ENCODE data around the gene CCNJL.
"Not testable (repeated sequence)": the region's sequence is repeated elsewhere in the genome, so short reads cannot be mapped to it uniquely, and the experiment has no call there.

The CCNJL gene

DNA sequence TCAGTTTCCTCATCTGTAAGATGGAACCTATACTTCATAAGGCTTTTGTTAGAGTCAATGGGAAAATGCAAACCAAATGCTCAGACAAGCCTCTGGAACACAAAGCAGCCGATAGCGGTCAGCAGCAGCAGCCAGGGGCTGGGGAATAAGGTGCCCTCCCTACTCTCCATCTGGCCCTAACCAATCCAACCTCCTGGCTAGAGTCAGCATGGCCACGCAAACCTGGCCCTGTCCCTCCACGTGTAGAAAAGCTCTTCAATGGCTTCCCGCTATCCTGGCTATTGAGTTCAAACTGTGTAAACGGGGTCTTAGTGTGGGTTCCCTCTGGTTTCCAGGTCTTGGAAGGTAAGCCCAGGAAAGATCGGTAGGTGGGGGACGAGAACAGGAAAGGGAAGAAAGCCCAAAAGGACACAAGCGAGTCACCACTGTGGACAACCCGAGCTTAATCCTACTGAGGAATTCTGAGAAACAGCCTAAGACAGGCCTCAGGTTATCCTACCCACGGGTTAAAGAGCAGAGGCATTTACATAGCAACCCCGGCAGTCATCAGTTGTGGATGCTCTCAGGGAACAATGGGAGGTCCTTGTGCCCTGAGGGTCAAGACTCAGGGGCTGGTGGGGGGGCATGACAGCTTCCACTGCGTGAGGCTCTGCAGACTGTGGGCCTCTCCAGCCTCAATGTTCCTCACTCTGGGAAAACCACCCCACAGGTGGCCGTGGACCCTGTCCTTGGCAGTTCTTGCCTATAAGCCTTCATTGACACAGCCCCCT is 52.2 kb downstream of the CCNJL start:
- DNase-seq, result no peak

GRCh38 chr5:160259341-160259740 is 53.0 kb downstream of the CCNJL start:
- DNase-seq, result no peak

- DNase-seq, result no peak
Measured at GRCh38 chr5:160254706-160255105, 57.7 kb downstream of the CCNJL start.

DNA sequence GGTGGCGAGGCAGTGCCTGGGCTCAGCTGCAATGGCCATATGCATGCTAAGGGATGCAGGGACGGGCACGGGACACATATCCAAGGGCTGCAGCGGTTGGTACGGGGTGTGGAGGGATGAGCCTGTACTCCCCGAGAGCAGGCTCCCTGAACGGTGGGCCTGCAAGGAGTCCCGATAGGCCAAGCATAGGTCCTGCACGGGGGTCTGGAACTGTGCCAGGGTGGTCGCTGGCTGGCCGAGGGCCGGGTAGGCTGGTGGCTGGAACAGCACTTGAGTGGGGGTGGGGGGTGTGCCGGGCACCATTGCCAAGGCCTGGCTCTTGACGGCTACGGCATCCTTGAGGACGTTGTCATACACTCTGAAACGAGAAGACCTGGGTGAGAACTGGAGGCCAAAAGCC is 58.9 kb downstream of the CCNJL start:
- DNase-seq, result no peak

DNA sequence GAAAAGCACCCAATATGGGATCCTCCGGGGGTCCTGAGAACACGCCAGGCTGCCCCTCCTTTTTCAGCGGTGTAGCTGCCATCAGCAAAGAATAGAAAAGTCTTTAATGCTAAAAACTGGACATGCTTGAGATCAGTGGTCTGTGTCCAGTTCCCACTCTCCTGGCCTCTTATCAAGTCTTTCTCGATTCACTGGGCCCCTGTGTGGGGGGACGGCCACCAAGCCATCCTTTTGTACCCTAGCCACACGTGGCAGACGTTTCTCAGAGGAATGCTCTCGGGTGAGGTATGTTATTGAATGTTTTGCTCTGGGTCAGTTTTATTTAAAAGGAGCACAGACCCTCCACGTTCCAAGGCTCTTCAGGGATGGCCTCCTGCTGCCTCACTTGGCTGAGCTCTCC is 59.4 kb downstream of the CCNJL start:
- no peak for DNase-seq

DNA sequence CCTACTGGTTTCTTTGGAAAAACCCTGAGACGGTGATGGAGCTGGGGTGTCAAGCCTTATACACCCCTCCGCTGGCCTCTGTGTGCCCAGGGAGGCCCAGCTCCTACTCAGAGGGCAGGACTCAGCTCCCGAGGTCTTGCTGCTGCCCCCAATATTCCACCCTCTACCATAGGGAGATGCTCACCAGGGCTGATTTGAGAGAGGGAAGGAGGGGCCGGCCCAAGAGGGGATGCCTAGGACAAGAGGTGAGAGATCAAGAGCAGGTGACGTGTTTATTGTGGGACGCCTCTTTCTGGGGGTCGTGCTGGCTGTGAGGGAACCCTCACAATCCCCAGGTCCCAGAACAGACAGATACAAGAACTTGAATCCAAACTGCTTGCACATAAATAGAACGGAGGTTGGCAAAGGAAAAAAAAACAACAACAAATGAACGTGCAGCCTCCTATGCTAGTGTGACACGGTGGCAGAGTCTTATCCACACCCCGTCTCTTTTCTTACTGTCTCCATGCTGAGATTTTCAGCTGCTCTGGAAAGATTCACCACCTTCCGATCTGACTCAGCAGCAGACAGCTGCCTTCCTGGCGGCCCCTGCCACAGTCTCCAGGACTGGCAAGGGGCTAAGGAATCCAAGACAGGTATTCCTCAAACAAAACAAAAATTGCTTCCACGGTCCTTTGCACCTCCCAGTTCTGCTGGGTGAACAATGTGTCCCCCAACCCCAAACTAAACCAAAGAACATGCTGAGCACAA is 60.8 kb downstream of the CCNJL start:
- DNase-seq, result no peak

DNA sequence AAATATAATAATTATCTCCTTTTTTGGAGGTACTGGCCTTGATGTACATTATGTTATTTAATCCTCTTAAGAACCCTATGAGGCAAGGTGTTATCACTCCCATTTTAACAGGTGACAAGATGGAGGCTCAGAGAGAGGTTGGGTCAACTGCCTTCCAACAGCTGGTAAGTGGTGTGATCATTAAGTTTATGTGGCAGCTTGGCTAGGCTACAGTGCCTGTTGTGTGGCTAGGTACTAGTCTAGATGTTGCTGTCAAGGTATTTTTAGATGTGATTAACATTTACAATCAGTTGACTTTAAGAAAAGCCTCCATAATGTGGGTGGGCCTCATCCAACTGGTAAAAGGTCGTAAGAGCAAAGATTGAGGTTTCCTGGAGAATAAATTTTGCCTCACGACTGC is 61.5 kb downstream of the CCNJL start:
- no peak for DNase-seq

DNA sequence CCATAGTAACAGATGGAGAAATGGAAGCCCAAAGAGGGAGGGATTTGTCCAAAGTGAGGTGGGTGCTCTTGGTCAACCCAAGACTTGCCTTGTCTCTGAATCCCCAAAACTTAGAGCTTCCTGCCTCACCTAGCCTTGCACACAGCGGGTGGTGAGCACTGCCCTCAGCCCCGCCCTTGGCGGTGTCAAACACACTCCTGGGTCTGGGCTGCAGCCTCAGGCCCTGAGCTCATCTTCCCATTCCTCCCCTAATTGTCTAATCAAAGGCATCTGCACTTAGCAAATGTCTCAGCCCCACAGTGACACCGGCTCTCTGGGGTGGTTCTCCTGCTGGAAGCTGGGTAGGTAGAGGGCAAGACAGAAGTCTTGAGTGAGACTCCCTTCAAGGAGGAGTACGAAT is 62.1 kb downstream of the CCNJL start:
- DNase-seq, result no peak

GRCh38 chr5:160249570-160249969 is 62.8 kb downstream of the CCNJL start:
- DNase-seq, result not testable (repeated sequence)

DNA sequence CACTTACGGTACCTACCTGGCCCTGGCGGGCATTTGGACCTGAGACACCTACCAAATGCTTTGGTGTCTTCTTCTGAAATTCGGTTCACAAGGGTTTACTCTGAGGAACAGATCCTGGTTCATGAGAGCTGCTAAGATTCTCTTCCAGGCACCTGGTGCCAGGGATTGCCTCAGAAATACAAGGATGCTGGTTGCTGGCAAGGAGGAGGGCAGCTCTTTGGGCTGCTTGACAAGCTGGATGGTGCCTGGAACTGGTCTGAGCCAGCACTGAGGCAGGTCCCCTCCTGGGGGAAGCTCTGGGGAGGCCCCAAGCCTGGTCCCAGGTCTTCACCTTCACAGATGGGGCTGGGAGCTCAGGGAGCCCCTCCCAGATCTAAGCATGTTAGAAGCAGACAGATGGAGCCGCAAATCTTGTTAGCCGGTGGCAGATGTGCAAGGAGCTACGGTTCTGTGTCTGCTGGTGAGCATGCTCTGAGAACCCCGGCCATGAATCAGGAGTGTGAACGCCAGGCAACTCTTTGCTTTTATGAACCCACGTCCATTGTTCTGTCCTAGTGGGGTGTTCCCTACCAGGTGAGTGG is 66.8 kb downstream of the CCNJL start:
- peak; percentile 71 for DNase-seq

DNA sequence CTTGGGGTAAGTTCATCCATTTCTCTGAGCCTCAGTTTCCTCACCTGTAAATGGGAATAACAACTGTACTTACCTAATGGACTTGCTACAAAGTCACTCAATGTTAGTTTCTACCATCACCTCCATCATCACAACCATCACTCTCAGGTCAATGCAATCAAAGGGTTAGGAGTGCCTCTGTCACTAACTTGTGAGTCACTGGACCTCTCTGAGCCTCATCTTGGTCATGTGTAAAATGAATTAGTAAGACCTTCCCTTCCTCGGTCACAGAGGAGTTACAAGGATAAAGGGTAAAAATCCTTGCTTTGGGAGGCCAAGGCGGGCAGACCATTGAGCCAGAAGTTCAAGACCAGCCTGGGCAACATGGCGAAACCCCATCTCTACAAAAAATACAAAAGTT is 70.2 kb downstream of the CCNJL start:
- DNase-seq, result no peak

DNA sequence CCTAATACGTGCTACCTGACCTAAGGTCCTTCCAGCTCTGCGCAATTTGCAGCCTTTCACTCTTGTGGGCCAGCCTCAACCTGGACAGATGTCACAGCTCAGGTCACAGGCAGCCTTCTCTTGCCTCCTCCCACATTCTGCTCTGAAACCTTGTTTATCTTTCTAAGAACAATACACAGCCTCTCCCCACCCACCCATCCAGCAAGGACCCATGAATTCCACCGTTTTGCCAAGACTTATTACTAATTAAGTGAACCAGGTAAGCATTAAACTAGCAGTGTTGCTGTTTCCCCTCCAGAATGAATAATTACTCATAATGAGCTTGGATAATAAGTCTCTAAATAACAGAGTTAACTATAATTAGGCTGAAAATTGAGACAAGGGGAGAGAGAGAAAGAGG is 72.0 kb downstream of the CCNJL start:
- no peak for DNase-seq

DNA sequence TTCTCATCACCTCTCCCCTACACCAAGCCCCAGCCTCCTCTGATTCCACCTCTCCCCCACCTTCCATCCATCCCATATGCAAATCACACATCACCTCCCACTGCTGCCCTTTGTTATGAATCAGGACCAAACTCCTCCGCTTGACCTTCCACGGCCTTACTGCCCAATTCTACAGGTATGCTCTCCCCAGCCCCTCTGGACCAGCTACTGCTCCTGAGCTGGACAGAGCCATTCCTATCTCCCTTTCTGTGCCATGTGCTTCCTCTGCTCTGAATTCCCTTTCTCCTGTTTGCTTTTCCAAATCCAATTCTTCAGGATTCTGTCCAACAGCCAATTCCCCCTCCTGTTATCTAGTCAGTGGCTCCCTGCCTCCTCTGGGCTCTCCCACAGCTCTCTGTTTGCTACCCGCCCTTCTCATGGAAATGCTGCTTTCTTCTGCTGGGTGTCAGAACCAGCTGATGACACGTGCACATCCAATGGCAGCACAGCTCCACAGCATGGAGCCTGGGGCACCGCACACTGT is 74.7 kb downstream of the CCNJL start:
- no peak for DNase-seq

GRCh38 chr5:160235731-160236130 is 76.6 kb downstream of the CCNJL start:
- DNase-seq, result no peak

- no peak for DNase-seq
Measured at GRCh38 chr5:160233215-160233614, 79.1 kb downstream of the CCNJL start.

DNA sequence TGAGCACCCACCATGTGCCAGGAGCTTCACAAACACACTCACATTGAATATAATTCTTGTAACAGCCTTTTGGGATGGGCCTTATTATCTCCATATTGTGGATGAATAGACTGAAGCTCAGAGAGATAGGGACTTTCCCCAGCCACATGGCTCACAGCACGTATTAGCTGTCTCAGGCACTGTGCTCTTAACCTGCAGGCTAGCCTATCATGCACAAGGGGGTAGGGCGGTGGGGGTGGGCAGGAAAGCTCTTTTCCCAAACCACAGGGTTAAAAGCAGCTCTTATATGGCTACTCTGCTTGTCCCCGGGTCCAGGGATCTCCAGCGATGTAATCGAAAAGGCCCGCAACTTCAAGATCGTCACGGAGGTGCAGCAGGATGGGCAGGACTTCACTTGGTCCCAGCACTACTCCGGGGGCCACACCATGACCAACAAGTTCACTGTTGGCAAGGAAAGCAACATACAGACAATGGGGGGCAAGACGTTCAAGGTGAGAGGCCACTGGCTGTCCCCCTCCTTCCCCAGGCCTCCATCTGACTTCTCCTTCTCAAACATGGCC is 80.5 kb downstream of the CCNJL start:
- DNase-seq, result no peak

GRCh38 chr5:160230686-160231527 is 81.5 kb downstream of the CCNJL start:
- DNase-seq, result no peak

DNA sequence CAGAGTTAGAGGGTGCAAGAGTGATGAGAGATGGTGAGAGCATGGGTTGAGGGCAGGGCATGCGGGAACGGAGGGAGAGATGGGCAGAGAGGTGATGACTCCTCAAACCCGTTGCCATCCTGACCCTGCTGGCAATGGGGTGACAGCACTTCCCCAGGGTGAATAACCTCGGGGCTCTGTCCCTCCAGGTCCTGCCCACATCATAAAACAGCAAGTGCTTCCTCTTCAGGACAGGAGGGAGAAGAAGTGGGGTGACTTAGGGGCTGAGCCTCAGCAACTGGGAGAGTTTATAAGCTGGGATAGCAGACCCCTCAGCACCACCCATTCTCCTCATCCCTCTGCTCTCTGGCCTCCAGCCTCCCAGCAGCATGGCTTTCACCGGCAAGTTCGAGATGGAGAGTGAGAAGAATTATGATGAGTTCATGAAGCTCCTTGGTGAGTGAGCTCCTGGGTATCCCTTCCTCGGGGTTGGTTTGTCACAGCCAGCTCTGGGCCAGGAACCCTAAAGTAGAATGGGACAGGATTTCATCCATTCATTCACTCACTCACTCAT is 83.1 kb downstream of the CCNJL start, which contains the start of gene FABP6:
Gene FABP6 (plus strand): TSS at position 317 of the 553 bp plus-strand sequence. CDS start 52 bp downstream, at position 369.
- no peak for DNase-seq

DNA sequence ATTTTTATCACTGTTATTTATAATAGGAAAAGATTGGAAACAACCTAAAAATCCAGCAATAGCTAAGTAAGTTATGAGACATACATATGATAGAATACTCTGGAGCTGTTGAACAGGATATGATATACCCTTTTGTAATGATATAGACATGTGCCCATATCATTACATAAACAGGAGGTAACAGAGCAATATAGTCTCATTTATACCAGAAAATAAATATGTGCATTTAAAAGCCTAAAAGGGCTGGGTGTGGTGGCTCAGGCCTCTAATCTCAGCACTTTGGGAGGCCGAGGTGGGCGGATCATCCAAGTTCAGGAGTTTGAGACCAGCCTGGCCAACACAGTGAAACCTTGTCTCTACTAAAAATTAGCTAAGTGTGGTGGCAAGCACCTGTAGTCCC is 85.4 kb downstream of the CCNJL start:
- DNase-seq, result no peak

GRCh38 chr5:160221082-160221481 is 91.3 kb downstream of the CCNJL start:
- no peak for DNase-seq

- DNase-seq, result no peak
Measured at GRCh38 chr5:160219356-160219755, 93.0 kb downstream of the CCNJL start.

DNA sequence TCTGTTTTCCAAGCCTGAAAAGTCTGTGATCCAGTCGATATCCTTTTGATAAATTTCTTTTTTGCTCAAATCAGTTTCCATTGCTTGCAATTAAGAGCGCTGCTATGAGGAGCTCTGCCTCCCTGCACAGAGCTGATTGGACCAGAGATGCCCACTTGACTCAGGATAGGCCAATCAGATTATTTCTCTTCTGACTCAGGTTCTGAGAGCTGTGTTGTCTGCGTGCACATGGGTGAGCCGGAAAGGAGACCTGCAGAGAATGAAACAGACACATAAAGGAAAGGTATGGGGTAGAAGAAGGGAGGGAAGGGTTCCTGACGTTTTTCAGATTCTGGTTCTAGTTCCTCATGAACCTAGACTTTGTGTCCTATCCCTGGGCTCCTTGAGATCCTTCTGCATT is 98.8 kb downstream of the CCNJL start:
- no peak for DNase-seq

Data from NCI-H1694 treated with DMSO at 0.1 percent for 48 hours (cell line).